H9 (cell line): ENCODE measurements around the gene NLRP9. TPM values are rescaled to one million over a fixed set of nuclear protein-coding genes. Genes with fewer than 3 reads are reported as not detected.

Experiments used
- DNase-seq: peaks from one replicate; pipeline ENCODE4 v3.0.0-alpha.2; 2017
- H2AFZ ChIP-seq: one replicate; pipeline ENCODE4 v1.6.1; 2013; ENCODE audit warnings: mild to moderate bottlenecking, low read length, control low read depth, moderate library complexity
- H2AK5ac ChIP-seq: 2 replicates; pipeline ENCODE4 v1.6.1; 2013; ENCODE audit warnings: low read length, control low read depth, mixed read lengths; ENCODE audit not compliant: insufficient read length
- H2BK120ac ChIP-seq: one replicate; pipeline ENCODE4 v1.6.1; 2013; ENCODE audit warnings: low read depth, mild to moderate bottlenecking, low read length, control low read depth, inconsistent platforms; ENCODE audit not compliant: poor library complexity, severe bottlenecking
- H2BK12ac ChIP-seq: 2 replicates; pipeline ENCODE4 v1.6.1; 2013; ENCODE audit warnings: low read length, control low read depth, mixed read lengths, low read depth; ENCODE audit not compliant: insufficient read length
- H2BK15ac ChIP-seq: 2 replicates; pipeline ENCODE4 v1.6.1; 2013; ENCODE audit warnings: low read depth, low read length, control low read depth
- H2BK20ac ChIP-seq: one replicate; pipeline ENCODE4 v1.6.1; 2013; ENCODE audit warnings: low read depth, mild to moderate bottlenecking, low read length, control low read depth, inconsistent platforms; ENCODE audit not compliant: poor library complexity, severe bottlenecking
- H2BK5ac ChIP-seq: 2 replicates; pipeline ENCODE4 v1.6.1; 2013; ENCODE audit warnings: low read length, control low read depth, mixed read lengths; ENCODE audit not compliant: insufficient read length
- H3K14ac ChIP-seq: 2 replicates; pipeline ENCODE4 v1.6.1; 2013; ENCODE audit warnings: low read length, control low read depth; ENCODE audit not compliant: insufficient read depth
- H3K18ac ChIP-seq: 2 replicates; pipeline ENCODE4 v1.6.1; 2013; ENCODE audit warnings: low read depth, mild to moderate bottlenecking, mixed read lengths, low read length, control low read depth; ENCODE audit not compliant: insufficient read length
- H3K23ac ChIP-seq: 2 replicates; pipeline ENCODE4 v1.6.1; 2013; ENCODE audit warnings: low read length, control low read depth, mixed read lengths, low read depth; ENCODE audit not compliant: insufficient read length
- H3K23me2 ChIP-seq: 2 replicates; pipeline ENCODE4 v1.6.1; 2013; ENCODE audit warnings: low read depth, mild to moderate bottlenecking, mixed read lengths, low read length, control low read depth; ENCODE audit not compliant: insufficient read length, poor library complexity, severe bottlenecking
- H3K27ac ChIP-seq: 2 replicates; pipeline ENCODE4 v1.5.1; 2013; ENCODE audit warnings: low read length, control low read depth, mixed read lengths, low read depth; ENCODE audit not compliant: insufficient read length
- H3K27me3 ChIP-seq: 2 replicates; pipeline ENCODE4 v1.6.1; 2013; ENCODE audit warnings: low read length, control low read depth, inconsistent platforms; ENCODE audit not compliant: insufficient read depth
- H3K4ac ChIP-seq: 2 replicates; pipeline ENCODE4 v1.6.1; 2013; ENCODE audit warnings: low read depth, mild to moderate bottlenecking, control low read depth, inconsistent platforms, low read length, moderate library complexity
- H3K4me1 ChIP-seq: 2 replicates; pipeline ENCODE4 v1.6.1; 2013; ENCODE audit warnings: low read length, control low read depth, inconsistent platforms; ENCODE audit not compliant: insufficient read depth
- H3K4me2 ChIP-seq: 2 replicates; pipeline ENCODE4 v1.6.1; 2013; ENCODE audit warnings: low read length, control low read depth, mixed read lengths; ENCODE audit not compliant: insufficient read length, insufficient read depth
- H3K56ac ChIP-seq: 2 replicates; pipeline ENCODE4 v1.6.1; 2013; ENCODE audit warnings: low read depth, mild to moderate bottlenecking, mixed read lengths, low read length, control low read depth; ENCODE audit not compliant: insufficient read length
- H3K79me1 ChIP-seq: 2 replicates; pipeline ENCODE4 v1.6.1; 2013; ENCODE audit warnings: low read depth, mild to moderate bottlenecking, moderate library complexity, low read length, control low read depth, inconsistent platforms; ENCODE audit not compliant: insufficient read depth, poor library complexity, severe bottlenecking
- H3K79me2 ChIP-seq: 2 replicates; pipeline ENCODE4 v1.6.1; 2013; ENCODE audit warnings: low read length, control low read depth, inconsistent platforms; ENCODE audit not compliant: insufficient read depth
- H3K9ac ChIP-seq: 2 replicates; pipeline ENCODE4 v1.6.1; 2013; ENCODE audit warnings: low read length, control low read depth, mixed read lengths; ENCODE audit not compliant: insufficient read length; ENCODE audit errors: extremely low read depth
- H3K9me3 ChIP-seq: one replicate; pipeline ENCODE4 v1.6.1; 2013; ENCODE audit warnings: low read depth, low read length, inconsistent platforms; ENCODE audit not compliant: control insufficient read depth
- H3T11ph ChIP-seq: one replicate; pipeline ENCODE4 v1.6.1; 2013; ENCODE audit warnings: mild to moderate bottlenecking, low read length, control low read depth, inconsistent platforms
- H4K20me1 ChIP-seq: one replicate; pipeline ENCODE4 v1.6.1; 2013; ENCODE audit not compliant: control insufficient read depth, insufficient read length, insufficient read depth
- H4K5ac ChIP-seq: 2 replicates; pipeline ENCODE4 v1.6.1; 2013; ENCODE audit warnings: low read depth, mild to moderate bottlenecking, mixed read lengths, low read length, control low read depth; ENCODE audit not compliant: insufficient read length
- H4K8ac ChIP-seq: replicated peaks from 2 replicates; pipeline ENCODE4 v1.6.1; 2013; ENCODE audit warnings: low read length, control low read depth, mixed read lengths, low read depth; ENCODE audit not compliant: insufficient read length
- H4K91ac ChIP-seq: 2 replicates; pipeline ENCODE4 v1.6.1; 2013; ENCODE audit warnings: low read depth, mild to moderate bottlenecking, moderate library complexity, mixed read lengths, low read length, control low read depth; ENCODE audit not compliant: insufficient read length
- H3K27ac Mint-ChIP-seq, 3 experiments: 2 replicates in 2 of 3; 3 replicates in 1 of 3; pipeline ENCODE4 v1.8.0; 2020 to 2021; ENCODE audit warnings: mixed read lengths in 3 of 3, mild to moderate bottlenecking in 1 of 3, moderate library complexity in 1 of 3
- H3K27me3 Mint-ChIP-seq: 2 replicates; pipeline ENCODE4 v1.8.0; 2021; ENCODE audit warnings: low read depth, mild to moderate bottlenecking, moderate library complexity, mixed read lengths
- H3K36me3 Mint-ChIP-seq, 3 experiments: 2 replicates in 2 of 3; 3 replicates in 1 of 3; pipeline ENCODE4 v1.8.0; 2020 to 2021; ENCODE audit warnings: low read depth in 3 of 3, mixed read lengths in 3 of 3; ENCODE audit not compliant: insufficient read depth in 1 of 3
- H3K4me1 Mint-ChIP-seq, 2 experiments: 2 replicates each; pipeline ENCODE4 v1.8.0; 2020; ENCODE audit warnings: mixed read lengths in 2 of 2
- H3K4me3 Mint-ChIP-seq, 2 experiments: 2 replicates in 1 of 2; 3 replicates in 1 of 2; pipeline ENCODE4 v1.8.0; 2020 to 2021; ENCODE audit warnings: mild to moderate bottlenecking in 2 of 2, mixed read lengths in 2 of 2, moderate library complexity in 1 of 2
- H3K9me3 Mint-ChIP-seq, 2 experiments: 2 replicates in 1 of 2; 3 replicates in 1 of 2; pipeline ENCODE4 v1.8.0; 2020; ENCODE audit warnings: mild to moderate bottlenecking in 2 of 2, mixed read lengths in 2 of 2, moderate library complexity in 1 of 2
- CTCF ChIP-seq: fragments of 200-600 bp; sonication (generic); conservative IDR thresholded peaks from 3 replicates; pipeline ENCODE4 v1.8.0; 2021; ENCODE audit warnings: antibody characterized with exemption, mild to moderate bottlenecking
- WGBS: extraction: QIAGEN DNeasy Blood & Tissue Kit; methylation state at CpG from one replicate; pipeline ENCODE4 v1.1.7; 2013; ENCODE audit warnings: missing lambda C conversion rate, low lambda C conversion rate, mixed read lengths; ENCODE audit not compliant: insufficient read length; ENCODE audit errors: extremely low coverage; 5-methylcytosine and 5-hydroxymethylcytosine counted together
- total RNA-seq: library from RNA; stranded (reverse); gene quantifications from 2 replicates; pipeline ENCODE4 v1.2.1, GENCODE V29; 2021

NLRP9 gene
- total RNA-seq, 1 experiment from 2014 or later = not detected

GRCh38 chr19:55697069-55697440 lies 41.1 kb downstream of the NLRP9 start:
- no peak overlapping the region for H2BK5ac ChIP-seq
- no peaks in the 10 kb centered on the region for H3K79me1 ChIP-seq
- Mint-ChIP-seq H3K27ac (no peak overlapping the region), H3K4me1 (no peaks in the 10 kb centered on the region), H3K4me3 (no peak overlapping the region; a peak in 1 of 5 replicates), H3K9me3 (peaks cover 0 to 9% of the 10 kb centered on the region in 2 experiments; a peak in 3 of 5 replicates), H3K27me3 (peaks cover 1% of the 10 kb centered on the region; the same call in 1 of the 2 replicates), H3K36me3 (peaks cover 33 to 66% (median 65%) of the 10 kb centered on the region in 3 experiments)
- H3K4me1 ChIP-seq = no peaks in the 10 kb centered on the region
- no peak overlapping the region for H3T11ph ChIP-seq
- H4K5ac ChIP-seq = no peak overlapping the region
- H2BK15ac ChIP-seq = no peak overlapping the region
- no peak overlapping the region for H2AK5ac ChIP-seq
- no peaks in the 10 kb centered on the region for H4K20me1 ChIP-seq
- no peak overlapping the region for H2BK12ac ChIP-seq
- no peak overlapping the region for H3K14ac ChIP-seq
- H3K4me2 ChIP-seq = no peak overlapping the region
- H3K56ac ChIP-seq = no peak overlapping the region
- H2BK120ac ChIP-seq = no peak overlapping the region
- no peak overlapping the region for H3K23ac ChIP-seq
- no peak overlapping the region for H4K91ac ChIP-seq
- DNase-seq = no peak
- H3K27ac ChIP-seq = no peak overlapping the region
- H3K27me3 ChIP-seq = no peaks in the 10 kb centered on the region
- H3K9ac ChIP-seq = no peak overlapping the region
- no peak overlapping the region for H2BK20ac ChIP-seq
- H3K4ac ChIP-seq = no peak overlapping the region
- H3K79me2 ChIP-seq = no peaks in the 10 kb centered on the region
- H3K9me3 ChIP-seq = no peaks in the 10 kb centered on the region
- H4K8ac ChIP-seq = no peak overlapping the region
- TF ChIP-seq CTCF = no peak
- H3K18ac ChIP-seq = no peak overlapping the region
- no CpG with 5 or more reads among the region's 12 CpGs for WGBS
- H3K23me2 ChIP-seq = no peaks in the 10 kb centered on the region
- H2AFZ ChIP-seq = no peak overlapping the region
